ENCODE results near the gene U2AF2. TPM values are rescaled to one million over a fixed set of nuclear protein-coding genes. Genes with fewer than 3 reads are reported as not detected.

U2AF2 gene
- total and polyA plus RNA-seq, 2 of the 4 experiments (the other 2 are of a cell fraction): 120 to 260 TPM

DNA sequence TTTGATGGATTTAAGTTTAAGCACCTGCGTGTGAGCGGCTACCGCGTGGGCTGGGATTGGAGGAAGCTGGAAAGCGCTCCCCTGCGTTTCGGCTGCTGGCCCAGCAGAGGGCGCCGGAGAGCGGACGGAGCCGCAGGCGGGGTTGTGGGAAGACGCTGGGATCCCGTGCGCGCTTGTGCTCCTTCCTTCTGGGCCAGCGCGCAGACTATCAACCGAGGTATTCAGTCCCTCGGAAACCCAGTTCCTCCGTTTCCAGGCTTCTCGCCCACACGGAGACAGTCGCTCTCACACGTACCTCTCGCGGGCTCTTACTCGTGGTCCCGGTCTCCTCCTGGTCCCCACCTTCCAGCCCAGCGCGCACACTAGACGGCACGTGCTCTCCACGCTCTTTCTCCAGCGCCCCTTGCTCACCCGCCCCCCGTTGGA, 49.0 kb downstream of the U2AF2 start:
- no peak overlapping the region for H3K56ac ChIP-seq (ENCODE audit: extremely low read depth, insufficient read depth, low read length)
- H3K9ac ChIP-seq (ENCODE audit: low read depth, low read length): no peak overlapping the region
- H3K4me2 ChIP-seq (ENCODE audit: low read depth, low read length): no peak overlapping the region
- H4K5ac ChIP-seq (ENCODE audit: low read depth, low read length): no peak overlapping the region
- no peak overlapping the region for H2AK9ac ChIP-seq (replicated peaks; ENCODE audit: low read depth, low read length, poor library complexity)
- in situ Hi-C loops (cut with MboI; ENCODE audit: low sequenced_read_pairs): no loop called here
- CTCF ChIA-PET: no interaction called here
- no peak overlapping the region for H3K4me3 ChIP-seq (ENCODE audit: insufficient read depth, low read depth, low read length)
- no peak overlapping the region for H2BK5ac ChIP-seq (ENCODE audit: low read depth, low read length, poor library complexity, severe bottlenecking)
- WGBS, 2 experiments (ENCODE audit: extremely low coverage in 2 of 2, insufficient read length in 1 of 2): 50% methylated on average over 31 of the region's 38 CpGs; no CpG with 5 or more reads in 1 of the 2 experiments
- no peak for DNase-seq
- intact Hi-C loops (cut with micrococcal nuclease): no loop called here
- no peaks in the 10 kb centered on the region for H3K4me1 ChIP-seq (ENCODE audit: control insufficient read depth, insufficient read depth, low read length)
- no peak overlapping the region for H2BK120ac ChIP-seq (ENCODE audit: low read depth, low read length)
- H3K36me3 ChIP-seq (ENCODE audit: control insufficient read depth, insufficient read depth, low read length): peaks cover 15% of the 10 kb centered on the region
- no peaks in the 10 kb centered on the region; the same call in 1 of the 2 replicates for H4K20me1 ChIP-seq (ENCODE audit: insufficient read depth, low read length)
- no peak overlapping the region for H4K8ac ChIP-seq (ENCODE audit: low read depth in 2 of 2, low read length in 2 of 2)
- H3K9me1 ChIP-seq (ENCODE audit: insufficient read depth, low read length): no peaks in the 10 kb centered on the region
- POLR2A ChIA-PET (ENCODE audit: unreplicated experiment): no interaction called here
- H3K18ac ChIP-seq (ENCODE audit: low read depth, low read length): no peak overlapping the region
- no peak overlapping the region for H4K91ac ChIP-seq (ENCODE audit: insufficient read depth, low read depth, low read length)
- peaks cover 5% of the 10 kb centered on the region for H3K9me3 ChIP-seq (ENCODE audit: control insufficient read depth, insufficient read depth, low read length)
- BruUV-seq (replicated peaks): no TSS peak
- no peak for TF ChIP-seq CHD1 (IDR thresholded peaks at IDR 0.05; ENCODE audit: low read depth, low read length)
- TF ChIP-seq, protein P1, sequence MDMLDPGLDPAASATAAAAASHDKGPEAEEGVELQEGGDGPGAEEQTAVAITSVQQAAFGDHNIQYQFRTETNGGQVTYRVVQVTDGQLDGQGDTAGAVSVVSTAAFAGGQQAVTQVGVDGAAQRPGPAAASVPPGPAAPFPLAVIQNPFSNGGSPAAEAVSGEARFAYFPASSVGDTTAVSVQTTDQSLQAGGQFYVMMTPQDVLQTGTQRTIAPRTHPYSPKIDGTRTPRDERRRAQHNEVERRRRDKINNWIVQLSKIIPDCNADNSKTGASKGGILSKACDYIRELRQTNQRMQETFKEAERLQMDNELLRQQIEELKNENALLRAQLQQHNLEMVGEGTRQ (IDR thresholded peaks at IDR 0.05; ENCODE audit: low read depth, low read length): no peak
- no peak for TF ChIP-seq SMC3 (IDR thresholded peaks at IDR 0.05; ENCODE audit: low read depth, low read length)
- TF ChIP-seq, protein P2, sequence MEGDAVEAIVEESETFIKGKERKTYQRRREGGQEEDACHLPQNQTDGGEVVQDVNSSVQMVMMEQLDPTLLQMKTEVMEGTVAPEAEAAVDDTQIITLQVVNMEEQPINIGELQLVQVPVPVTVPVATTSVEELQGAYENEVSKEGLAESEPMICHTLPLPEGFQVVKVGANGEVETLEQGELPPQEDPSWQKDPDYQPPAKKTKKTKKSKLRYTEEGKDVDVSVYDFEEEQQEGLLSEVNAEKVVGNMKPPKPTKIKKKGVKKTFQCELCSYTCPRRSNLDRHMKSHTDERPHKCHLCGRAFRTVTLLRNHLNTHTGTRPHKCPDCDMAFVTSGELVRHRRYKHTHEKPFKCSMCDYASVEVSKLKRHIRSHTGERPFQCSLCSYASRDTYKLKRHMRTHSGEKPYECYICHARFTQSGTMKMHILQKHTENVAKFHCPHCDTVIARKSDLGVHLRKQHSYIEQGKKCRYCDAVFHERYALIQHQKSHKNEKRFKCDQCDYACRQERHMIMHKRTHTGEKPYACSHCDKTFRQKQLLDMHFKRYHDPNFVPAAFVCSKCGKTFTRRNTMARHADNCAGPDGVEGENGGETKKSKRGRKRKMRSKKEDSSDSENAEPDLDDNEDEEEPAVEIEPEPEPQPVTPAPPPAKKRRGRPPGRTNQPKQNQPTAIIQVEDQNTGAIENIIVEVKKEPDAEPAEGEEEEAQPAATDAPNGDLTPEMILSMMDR (conservative IDR thresholded peaks at IDR 0.05; ENCODE audit: low read depth, low read length): peak; percentile 46
- H3K79me1 ChIP-seq (ENCODE audit: low read depth in 1 of 2, low read length in 2 of 2): no peaks in the 10 kb centered on the region
- H3K27ac ChIP-seq (ENCODE audit: insufficient read depth, low read length): no peak overlapping the region
- no peak overlapping the region for H3K23ac ChIP-seq (ENCODE audit: low read depth, low read length)
- no peak overlapping the region for H2BK20ac ChIP-seq (ENCODE audit: low read depth, low read length)
- no peaks in the 10 kb centered on the region for H3K27me3 ChIP-seq (ENCODE audit: control insufficient read depth, insufficient read depth, low read length)
- no peak overlapping the region for H2AFZ ChIP-seq (replicated peaks; ENCODE audit: low read length, poor library complexity)
- dilution Hi-C loops (cut with HindIII; ENCODE audit: low sequenced_read_pairs, unreplicated experiment): no loop called here
- peak; percentile 60 for ATAC-seq (ENCODE audit: low read depth)
- H2BK15ac ChIP-seq (ENCODE audit: low read depth, low read length): no peak overlapping the region
- no peak overlapping the region for H3K14ac ChIP-seq (replicated peaks; ENCODE audit: low read depth, low read length)
- H3K4ac ChIP-seq (ENCODE audit: low read depth, low read length): no peak overlapping the region
- no peak overlapping the region for H2AK5ac ChIP-seq (ENCODE audit: low read depth, low read length)
